Keratinocyte (primary cell): ENCODE measurements around the gene SHROOM3.

Experiments used
- EZH2 ChIP-seq: IDR thresholded peaks from one replicate; pipeline ENCODE4 v1.6.1; 2012; ENCODE audit warnings: inconsistent platforms, mild to moderate bottlenecking, low read length, moderate library complexity
- TF ChIP-seq, protein P1 (sequence below), 3 experiments: IDR thresholded peaks in 1 of 3; conservative IDR thresholded peaks in 1 of 3; optimal IDR thresholded peaks in 1 of 3; 2 replicates in 2 of 3; 3 replicates in 1 of 3; pipeline versions ENCODE3 to v1.5.1; 2011; ENCODE audit warnings: low read length in 3 of 3, mild to moderate bottlenecking in 3 of 3, moderate library complexity in 2 of 3, control low read depth in 1 of 3, inconsistent platforms in 1 of 3; ENCODE audit not compliant: insufficient read depth in 2 of 3; ENCODE audit errors: extremely low read depth in 1 of 3

DNA sequence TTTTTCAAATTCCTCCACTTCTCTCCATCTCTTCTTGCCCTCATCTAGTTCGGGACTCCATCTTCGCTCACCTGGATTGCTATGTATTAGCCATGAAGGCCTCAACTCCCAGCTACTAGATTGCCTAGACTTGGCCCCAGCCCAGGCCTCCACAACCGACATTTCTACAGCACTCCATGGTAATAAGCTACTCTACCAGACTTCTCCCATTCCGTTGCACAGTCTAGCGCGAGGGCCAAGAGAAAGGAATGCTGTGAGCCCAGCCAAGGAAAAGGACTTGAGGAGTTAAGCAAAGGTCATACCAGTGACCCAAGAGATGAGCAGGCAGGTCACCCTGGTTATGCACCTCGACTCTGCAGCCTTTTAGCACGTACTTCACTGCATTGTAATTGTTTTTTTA lies 387.3 kb downstream of the SHROOM3 start:
- TF ChIP-seq, protein P1, sequence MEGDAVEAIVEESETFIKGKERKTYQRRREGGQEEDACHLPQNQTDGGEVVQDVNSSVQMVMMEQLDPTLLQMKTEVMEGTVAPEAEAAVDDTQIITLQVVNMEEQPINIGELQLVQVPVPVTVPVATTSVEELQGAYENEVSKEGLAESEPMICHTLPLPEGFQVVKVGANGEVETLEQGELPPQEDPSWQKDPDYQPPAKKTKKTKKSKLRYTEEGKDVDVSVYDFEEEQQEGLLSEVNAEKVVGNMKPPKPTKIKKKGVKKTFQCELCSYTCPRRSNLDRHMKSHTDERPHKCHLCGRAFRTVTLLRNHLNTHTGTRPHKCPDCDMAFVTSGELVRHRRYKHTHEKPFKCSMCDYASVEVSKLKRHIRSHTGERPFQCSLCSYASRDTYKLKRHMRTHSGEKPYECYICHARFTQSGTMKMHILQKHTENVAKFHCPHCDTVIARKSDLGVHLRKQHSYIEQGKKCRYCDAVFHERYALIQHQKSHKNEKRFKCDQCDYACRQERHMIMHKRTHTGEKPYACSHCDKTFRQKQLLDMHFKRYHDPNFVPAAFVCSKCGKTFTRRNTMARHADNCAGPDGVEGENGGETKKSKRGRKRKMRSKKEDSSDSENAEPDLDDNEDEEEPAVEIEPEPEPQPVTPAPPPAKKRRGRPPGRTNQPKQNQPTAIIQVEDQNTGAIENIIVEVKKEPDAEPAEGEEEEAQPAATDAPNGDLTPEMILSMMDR (optimal IDR thresholded peaks at IDR 0.05 in 1 of 3, IDR thresholded peaks at IDR 0.05 in 1 of 3, conservative IDR thresholded peaks at IDR 0.05 in 1 of 3; ENCODE audit: extremely low read depth in 1 of 3, insufficient read depth in 2 of 3, low read length in 3 of 3): no peak
- no peak for TF ChIP-seq EZH2
